MV-4-11 (cell line): ENCODE data around the gene CFAP73.
"Not testable (repeated sequence)": the region's sequence is repeated elsewhere in the genome, so short reads cannot be mapped to it uniquely, and the experiment has no call there.

Experiments
- DNase-seq: peaks from one replicate; lab custom pipeline; 2025; lab: John Stamatoyannopoulos, UW

CFAP73 gene

GRCh38 chr12:113149361-113150150 is at the start of gene CFAP73:
Gene CFAP73, plus strand, starts transcription at chr12:113149724. Its CDS starts 134 bp downstream, at chr12:113149858.
- peak; percentile 13 for DNase-seq

- DNase-seq = no peak
Observed at GRCh38 chr12:113099764-113100163, 49.8 kb upstream of the CFAP73 start.

DNA sequence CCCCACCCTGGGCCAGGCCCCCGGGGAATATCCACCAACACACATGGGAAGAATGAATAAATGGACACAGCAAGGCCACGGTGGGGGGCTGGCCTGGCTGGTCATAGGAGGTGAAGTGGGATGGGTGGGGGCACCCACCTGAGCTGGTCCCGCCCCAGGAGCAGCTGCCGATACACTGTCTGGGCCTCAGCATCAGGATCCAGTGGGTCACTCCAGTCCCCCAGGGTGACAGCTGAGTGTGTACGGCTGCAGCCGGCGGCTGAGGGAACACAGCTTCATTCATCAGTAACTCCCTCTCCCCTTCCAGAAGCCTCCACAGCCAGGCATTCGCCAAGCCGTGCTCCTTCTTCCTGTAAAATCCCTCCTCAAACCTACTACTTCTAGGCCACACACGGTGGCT is 47.8 kb upstream of the CFAP73 start:
- no peak for DNase-seq

GRCh38 chr12:113102811-113103210 is 46.7 kb upstream of the CFAP73 start:
- DNase-seq = no peak

- DNase-seq = no peak
Observed at GRCh38 chr12:113103756-113104450, 45.6 kb upstream of the CFAP73 start.

GRCh38 chr12:113104953-113105510 is 44.5 kb upstream of the CFAP73 start:
- no peak for DNase-seq

DNA sequence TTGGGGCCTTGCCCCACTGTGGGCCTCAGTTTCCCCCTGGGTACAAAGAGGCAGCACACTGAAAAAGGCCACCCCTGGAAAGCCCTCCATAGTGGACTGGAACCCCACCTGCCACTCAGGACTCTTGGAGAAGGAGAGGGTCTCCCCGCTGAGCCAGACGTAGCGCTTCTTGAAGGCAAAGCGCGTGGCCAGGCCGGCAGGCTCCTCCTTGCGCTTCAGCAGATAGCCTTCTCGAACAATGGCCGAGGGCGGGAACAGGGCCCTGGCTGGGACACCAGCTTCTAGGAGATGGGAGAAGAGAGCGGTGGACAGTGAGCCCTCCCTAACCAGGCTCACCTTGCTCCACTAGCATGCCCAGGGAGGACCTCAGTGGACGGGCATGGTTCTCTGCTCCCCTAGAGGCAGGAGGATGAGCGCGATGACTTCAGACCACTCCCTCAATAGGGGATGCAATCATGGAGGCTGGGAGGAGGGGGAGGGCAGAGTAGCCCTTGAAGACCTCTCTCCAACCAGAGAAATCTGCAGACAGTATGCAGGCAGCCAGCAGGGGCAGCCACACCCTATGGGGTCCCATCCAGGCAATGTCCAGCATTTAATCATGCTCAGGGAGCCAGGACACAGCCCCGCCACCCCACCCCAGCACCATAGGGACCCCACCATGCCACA is 43.8 kb upstream of the CFAP73 start:
- DNase-seq = no peak

DNA sequence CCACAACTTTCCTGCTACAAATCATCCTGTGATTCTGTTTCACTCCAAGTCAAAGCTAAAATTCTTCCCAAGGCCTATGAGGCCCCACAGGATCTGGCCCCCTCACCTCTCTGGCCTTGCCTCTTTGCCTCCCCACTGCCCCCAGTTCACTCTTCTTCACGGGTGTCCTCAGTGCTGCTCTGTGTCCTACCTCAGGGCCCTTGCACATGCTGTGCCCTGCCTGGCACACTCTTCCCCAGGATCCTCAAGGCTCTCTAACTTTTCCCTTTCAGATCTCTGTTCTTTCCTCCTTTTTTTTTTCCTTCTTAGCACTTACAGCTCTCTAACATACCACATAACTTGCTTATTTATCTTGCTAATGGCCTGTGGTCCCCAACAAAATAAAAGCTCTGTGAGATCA is 43.2 kb upstream of the CFAP73 start:
- no peak for DNase-seq

- DNase-seq = no peak
Observed at GRCh38 chr12:113108308-113108707, 41.2 kb upstream of the CFAP73 start.

DNA sequence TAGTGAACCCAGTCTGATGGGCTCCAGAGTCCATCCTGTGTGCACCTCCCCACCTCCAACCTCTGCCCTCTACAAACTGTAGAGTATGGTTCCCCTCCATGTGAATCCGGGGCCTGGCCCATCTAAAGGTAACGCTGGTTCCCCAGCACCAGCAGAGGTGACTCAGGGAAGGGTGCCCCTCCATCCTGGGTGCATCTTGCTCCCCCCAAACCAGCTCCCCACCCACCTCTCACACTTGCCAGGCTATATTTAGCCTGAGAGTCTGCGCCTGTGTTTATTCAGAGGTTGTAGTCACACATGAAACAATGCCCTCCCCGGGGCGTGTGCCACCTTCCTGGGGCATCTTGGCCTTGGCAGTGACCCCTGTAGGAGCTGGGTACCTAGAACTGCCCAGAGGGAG is 40.2 kb upstream of the CFAP73 start:
- DNase-seq = no peak

DNA sequence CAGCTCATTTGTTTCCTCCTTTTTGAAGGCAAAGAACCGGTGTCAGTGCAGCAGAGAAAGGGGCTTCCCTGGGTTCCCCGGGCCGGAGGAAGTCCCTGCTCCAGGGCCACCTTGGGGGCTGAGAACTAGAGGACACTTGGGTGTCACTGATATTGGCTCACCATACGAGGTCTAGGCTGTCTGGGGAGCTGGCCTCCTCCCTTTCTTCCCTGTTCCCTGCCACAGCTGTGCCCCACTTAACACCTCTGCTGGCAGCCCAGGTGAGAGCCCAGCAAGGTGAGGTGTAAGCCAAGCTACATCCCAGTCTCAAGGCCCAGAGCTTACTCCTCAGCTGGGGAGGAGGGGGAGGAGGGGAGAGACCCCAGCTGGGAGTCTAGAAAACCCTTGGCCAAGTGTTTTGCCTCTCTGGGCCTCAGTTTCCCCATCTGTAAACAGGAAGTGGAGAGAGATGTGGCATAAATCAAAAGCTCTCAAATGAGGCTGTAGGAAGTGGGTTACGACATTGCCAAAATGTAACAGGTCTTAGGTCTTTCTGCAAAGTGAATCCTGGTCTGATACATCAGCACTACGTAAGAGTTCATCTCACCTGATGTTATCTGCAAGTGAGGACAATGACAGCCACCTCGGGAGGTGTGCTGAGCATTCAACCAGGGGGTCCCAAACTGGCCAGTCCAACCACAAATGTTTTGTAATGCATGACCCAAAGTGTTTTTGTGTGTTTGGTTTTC is 39.5 kb upstream of the CFAP73 start:
- DNase-seq = no peak

DNA sequence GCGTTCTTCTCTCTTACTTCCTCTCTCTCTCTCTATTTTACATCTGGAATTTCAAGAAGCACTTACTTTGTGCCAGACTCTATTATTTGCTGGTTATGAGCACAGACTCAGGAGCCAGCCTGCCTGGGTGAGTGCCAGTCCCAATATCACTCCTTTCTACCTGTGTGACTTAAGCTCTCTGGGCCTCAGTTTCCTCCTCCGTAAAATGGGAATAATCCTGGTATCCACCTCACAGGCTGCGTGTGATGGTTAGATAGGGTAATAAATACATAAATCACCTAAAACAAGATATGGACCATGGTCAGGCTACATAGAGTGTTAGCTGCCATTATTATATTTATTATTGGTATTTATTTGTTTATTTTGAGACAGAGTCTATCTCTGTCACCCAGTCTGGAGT is 38.3 kb upstream of the CFAP73 start:
- no peak for DNase-seq

- no peak for DNase-seq
Observed at GRCh38 chr12:113112043-113112899, 37.3 kb upstream of the CFAP73 start.

GRCh38 chr12:113113397-113113796 is 36.1 kb upstream of the CFAP73 start:
- no peak for DNase-seq

DNA sequence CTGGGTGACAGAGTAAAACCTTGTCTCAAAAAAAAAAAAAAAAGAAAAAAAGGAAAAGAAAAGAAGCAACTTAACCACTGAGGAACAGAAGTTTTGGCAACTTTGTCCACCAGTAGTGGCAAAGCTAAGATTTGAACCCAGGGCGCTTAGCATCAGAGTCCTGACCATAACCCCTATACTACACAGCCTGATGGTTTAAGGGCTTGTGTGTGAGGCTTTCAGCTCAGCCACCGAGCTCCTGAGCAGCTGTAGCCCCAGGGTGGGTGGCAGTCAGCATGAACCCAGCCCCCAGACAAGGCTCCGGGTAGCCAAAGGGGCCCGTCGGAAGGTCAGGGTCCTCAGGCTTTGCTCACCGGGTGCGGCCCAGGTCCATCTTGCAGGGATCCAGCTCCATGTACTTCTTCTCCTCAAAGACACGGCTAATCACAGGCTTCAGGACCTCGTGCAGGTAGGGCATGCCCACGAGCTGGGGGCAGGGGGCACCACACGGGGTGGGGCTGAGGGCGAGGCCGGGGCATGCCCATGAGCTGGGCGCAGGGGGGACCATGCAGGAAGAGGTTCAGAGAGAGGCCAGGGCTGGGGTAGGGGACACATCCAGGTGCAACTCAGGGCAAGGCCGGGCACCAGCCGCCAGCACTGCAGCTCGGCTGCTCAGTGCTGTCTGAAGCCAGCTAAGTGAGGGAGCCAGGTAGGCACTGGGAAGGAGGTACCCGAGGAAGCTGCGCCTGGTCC is 34.9 kb upstream of the CFAP73 start:
- no peak for DNase-seq

GRCh38 chr12:113115455-113116126 is 33.9 kb upstream of the CFAP73 start:
- DNase-seq = no peak

DNA sequence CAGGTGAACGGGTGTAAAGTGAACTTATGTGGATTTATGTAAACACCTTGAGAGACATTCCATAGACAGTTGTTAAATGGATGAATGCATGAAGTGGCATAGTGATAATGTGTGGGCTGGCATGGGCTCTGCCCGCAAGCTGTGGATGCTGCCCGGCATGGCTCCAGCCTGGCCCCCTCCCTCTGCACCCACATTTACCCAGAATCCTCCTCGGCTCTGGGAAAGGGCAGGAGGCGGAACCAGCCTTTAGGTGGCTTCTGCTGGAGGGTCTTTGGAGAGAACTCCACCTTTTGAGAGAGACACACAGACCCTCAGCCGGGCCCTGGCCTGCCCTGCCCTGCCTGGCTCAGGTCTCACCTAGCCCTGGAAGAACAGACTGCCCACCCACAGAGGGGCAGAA is 32.6 kb upstream of the CFAP73 start:
- DNase-seq = no peak

DNA sequence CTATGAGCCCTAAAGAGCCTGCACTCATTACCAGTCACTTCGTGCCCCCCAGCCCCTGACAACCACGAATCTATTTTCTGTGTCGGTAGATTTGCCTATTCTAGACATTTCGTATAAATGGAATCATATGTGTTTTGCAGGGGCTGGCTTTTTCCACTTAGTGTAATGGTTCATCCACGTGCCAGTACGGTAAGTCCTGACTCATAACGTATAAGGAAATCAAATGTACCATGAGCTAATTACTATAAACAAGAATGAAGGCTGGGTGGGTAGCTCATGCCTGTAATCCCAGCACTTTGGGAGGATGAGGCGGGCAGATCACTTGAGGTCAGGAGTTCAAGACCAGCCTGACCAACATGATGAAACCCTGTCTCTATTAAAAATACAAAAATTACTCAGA is 31.8 kb upstream of the CFAP73 start:
- not testable (repeated sequence) for DNase-seq

DNA sequence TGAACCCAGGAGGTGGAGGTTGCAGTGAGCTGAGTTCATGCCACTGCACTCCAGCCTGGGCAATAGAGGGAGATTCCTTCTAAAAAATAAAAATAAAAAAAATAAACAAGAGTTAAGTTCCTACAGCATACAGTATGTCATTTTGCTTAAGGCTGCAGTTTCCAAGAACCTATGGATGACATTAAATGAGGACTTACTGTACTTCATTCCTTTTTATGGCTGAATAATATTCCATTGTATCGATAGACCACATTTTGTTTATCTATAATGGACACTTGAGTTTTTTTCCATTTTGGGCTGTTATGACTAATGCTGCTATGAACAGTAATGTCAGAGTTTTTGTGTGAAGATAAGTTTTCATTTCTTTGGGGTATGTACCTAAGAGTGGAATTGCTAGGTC is 31.4 kb upstream of the CFAP73 start:
- DNase-seq = no peak
